Liver (tissue), 2 donors: Measurements from ENCODE around the gene CTNS.

ENCODE experiments used
- CTCF ChIP-seq: fragments of 150-350 bp; IDR thresholded peaks from 2 replicates; pipeline ENCODE4 v1.5.1; 2017; ENCODE audit warnings: improper control_type of control experiment, low read depth, low read length; ENCODE audit not compliant: missing input control
- REST ChIP-seq: IDR thresholded peaks from 2 replicates; pipeline ENCODE4 v1.6.1; 2016; ENCODE audit warnings: antibody characterized with exemption, mild to moderate bottlenecking
- donor health status: healthy.

GRCh38 chr17:3666516-3666915 is 30.0 kb downstream of the CTNS start:
- no peak for TF ChIP-seq CTCF
- TF ChIP-seq REST: no peak
